Adrenal gland (tissue), 12 donors: Measurements from ENCODE around the gene RPL27A. TPM values are rescaled to one million over a fixed set of nuclear protein-coding genes. Genes with fewer than 3 reads are reported as not detected.

Source experiments
- DNase-seq, 7 donors: peaks; one replicate each; pipeline ENCODE4 v3.0.0-alpha.2; 2019 to 2020
- H3K27ac ChIP-seq, 5 donors: fragments of 200-600 bp; sonication (generic) in 4 of 5; 1 replicate in 3 of 5; 2 replicates in 2 of 5; pipeline versions ENCODE4 v1.5.1 to v1.8.0; 2016 to 2020; ENCODE audit warnings: mild to moderate bottlenecking in 1 of 5
- H3K27me3 ChIP-seq: fragments of 200-600 bp; 2 replicates; pipeline ENCODE4 v1.8.0; 2021
- H3K36me3 ChIP-seq, 2 donors: fragments of 200-600 bp; replicated peaks in 1 of 2; 1 replicate in 1 of 2; 2 replicates in 1 of 2; pipeline versions ENCODE4 v1.5.1 to v1.8.0; 2018 to 2022
- H3K4me1 ChIP-seq, 2 donors: fragments of 200-600 bp; replicated peaks in 1 of 2; 1 replicate in 1 of 2; 2 replicates in 1 of 2; pipeline versions ENCODE4 v1.5.1 to v1.8.0; 2018 to 2021
- H3K4me3 ChIP-seq, 4 donors: fragments of 200-600 bp; sonication (generic) in 3 of 4; one replicate each; pipeline ENCODE4 v1.5.1; 2016 to 2018
- H3K9me3 ChIP-seq, 3 donors: fragments of 200-600 bp; sonication (generic) in 1 of 3; replicated peaks in 1 of 3; 1 replicate in 2 of 3; 2 replicates in 1 of 3; pipeline versions ENCODE4 v1.5.1 to v1.8.0; 2016 to 2021
- CTCF ChIP-seq, 6 experiments: fragments of 450-650 bp in 4 of 6; fragments of 200-600 bp in 2 of 6; sonication (generic) in 1 of 6; IDR thresholded peaks; 1 replicate in 5 of 6; 2 replicates in 1 of 6; pipeline versions ENCODE4 v1.5.1 to v1.8.0; 2016 to 2021; ENCODE audit warnings: antibody characterized with exemption in 6 of 6, mild to moderate bottlenecking in 2 of 6, moderate library complexity in 1 of 6
- POLR2A ChIP-seq, 2 donors: fragments of 450-650 bp; IDR thresholded peaks; one replicate each; pipeline ENCODE4 v1.6.1; 2017; ENCODE audit warnings: antibody characterized with exemption in 2 of 2, mild to moderate bottlenecking in 2 of 2, moderate library complexity in 1 of 2
- WGBS, 4 donors: extraction: QIAGEN DNeasy Blood & Tissue Kit in 2 of 4; methylation state at CpG; one replicate each; pipeline versions ENCODE4 v1.1.5 to v1.1.7; 2013 to 2017; 5-methylcytosine and 5-hydroxymethylcytosine counted together
- intact Hi-C, 2 donors: fragments of 100-400 bp; cut with DNase I; formaldehyde crosslinking; loops; one replicate each; pipeline versions ENCODE4 v1.14.1 to v1.15.0; 2022 to 2023
- polyA plus RNA-seq, 3 donors: library from polyadenylated mRNA; stranded (reverse); fragments of 200-250 nt in 2 of 3; fragments of 350-450 nt in 1 of 3; fragmentation: Illumina TruSeq in 1 of 3; extraction: RNeasy Lipid Tissue Mini Kit (QIAGEN cat#74804) in 1 of 3; gene quantifications; one replicate each; pipeline ENCODE4 v1.2.3, GENCODE V29; 2013 to 2014
- total RNA-seq, 9 donors: library from RNA; depleted of rRNA in 4 of 9; stranded (reverse); fragments of >200 nt in 4 of 9; fragments of 120-200 nt in 1 of 9; fragmentation: NEBNext Ultra II Directional in 1 of 9; extraction: Animal tissue kit (Norgen Biotek cat#: 25700) in 1 of 9; gene quantifications; one replicate each; pipeline versions ENCODE4 v1.1.0 to v1.2.4, GENCODE V29; 2013 to 2023
- donor health status: healthy with polysubstance abuse.
- donor health status: Bipolar disorder and iron deficiency.
- donor health status: DM: yes; HTN: yes; CAD: no.
- donor health status: DM: no; HTN: no; CAD: no.
- donor health status: DM: no; HTN: no; CAD: no.
- donor health status: DM: yes; HTN: yes; CAD: no.

The RPL27A gene
- total and polyA plus RNA-seq, 12 donors, result 668 to 3,013 (median 1,139) TPM

GRCh38 chr11:8685820-8686219, 3.2 kb downstream of the RPL27A start:
- peak in 1 of 7 donors; percentile 6 for DNase-seq
- peaks cover 0 to 36% of the 10 kb centered on the region in 2 donors for H3K36me3 ChIP-seq
- H3K4me1 ChIP-seq, result peaks cover 14 to 54% of the 10 kb centered on the region in 2 donors
- no peak overlapping the region for H3K27ac ChIP-seq
- no peaks in the 10 kb centered on the region for H3K27me3 ChIP-seq
- no peak for TF ChIP-seq POLR2A (IDR thresholded peaks at IDR 0.05)
- no peak for TF ChIP-seq CTCF (IDR thresholded peaks at IDR 0.05)
- no peak overlapping the region for H3K4me3 ChIP-seq
- WGBS, 4 donors, result 63 to 71% (median 66%) methylated on average over 2 of the region's 2 CpGs
- intact Hi-C loops, result loop anchor here in 1 of 2 donors (5.0 kb wide), 1 partner anchor 276 kb away; the partner anchor contains the start of gene TMEM9B
- H3K9me3 ChIP-seq, result no peaks in the 10 kb centered on the region

GRCh38 chr11:8686325-8686724, 3.7 kb downstream of the RPL27A start:
- Histone ChIP-seq H3K36me3 (peaks cover 0 to 36% of the 10 kb centered on the region in 2 donors), H3K4me3 (no peak overlapping the region), H3K9me3 (no peaks in the 10 kb centered on the region), H3K4me1 (peaks cover 14 to 54% of the 10 kb centered on the region in 2 donors), H3K27ac (no peak overlapping the region), H3K27me3 (no peaks in the 10 kb centered on the region)
- 86 to 90% (median 87%) methylated on average over 7 of the region's 7 CpGs for WGBS, 4 donors
- TF ChIP-seq POLR2A (IDR thresholded peaks at IDR 0.05), result no peak
- TF ChIP-seq CTCF (IDR thresholded peaks at IDR 0.05), result no peak
- peak in 2 of 7 donors; percentile 8 to 54 for DNase-seq
- intact Hi-C loops, result loop anchor here in 1 of 2 donors (5.0 kb wide), 1 partner anchor 276 kb away; the partner anchor contains the start of gene TMEM9B

GRCh38 chr11:8688414-8689362, 6.1 kb downstream of the RPL27A start:
- Histone ChIP-seq H3K36me3 (peaks cover 0 to 59% of the 10 kb centered on the region in 2 donors), H3K27me3 (no peaks in the 10 kb centered on the region), H3K4me3 (peak overlapping the region in 3 of 4 donors; percentile 27 to 71 (median 50)), H3K9me3 (no peaks in the 10 kb centered on the region), H3K27ac (peak overlapping the region; percentile 5 to 96 (median 66)), H3K4me1 (peaks cover 7 to 41% of the 10 kb centered on the region in 2 donors)
- TF ChIP-seq POLR2A (IDR thresholded peaks at IDR 0.05) (peak; percentile 49 to 89), CTCF (IDR thresholded peaks at IDR 0.05) (peak in 2 of 6 experiments; percentile 19 to 25)
- DNase-seq, result peak; percentile 94 to 98 (median 96)
- intact Hi-C loops, result loop anchor here in 1 of 2 donors (5.0 kb wide), 1 partner anchor 274 kb away; the partner anchor contains the start of gene TMEM9B
- WGBS, 4 donors, result 2 to 4% (median 2%) methylated on average over 18 to 56 of the region's 56 CpGs

GRCh38 chr11:8689726-8690255, 7.2 kb downstream of the RPL27A start:
- peak in 2 of 7 donors; percentile 18 to 45 for DNase-seq
- H3K9me3 ChIP-seq, result no peaks in the 10 kb centered on the region
- H3K27ac ChIP-seq, result peak overlapping the region in 1 of 5 donors; percentile 84
- peaks cover 0 to 60% of the 10 kb centered on the region in 2 donors for H3K36me3 ChIP-seq
- no peaks in the 10 kb centered on the region for H3K27me3 ChIP-seq
- intact Hi-C loops, result loop anchor here in 1 of 2 donors (5.0 kb wide), 1 partner anchor 273 kb away; the partner anchor contains the start of gene TMEM9B
- H3K4me1 ChIP-seq, result peaks cover 0 to 30% of the 10 kb centered on the region in 2 donors
- TF ChIP-seq POLR2A (IDR thresholded peaks at IDR 0.05) (no peak), CTCF (IDR thresholded peaks at IDR 0.05) (no peak)
- H3K4me3 ChIP-seq, result no peak overlapping the region
- 81 to 92% (median 86%) methylated on average over 8 of the region's 8 CpGs for WGBS, 4 donors
